K562 (cell line): ENCODE results near the gene FARP1. TPM values are rescaled to one million over a fixed set of nuclear protein-coding genes. Genes with fewer than 3 reads are reported as not detected.

ENCODE experiments used
- ARID1B ChIP-seq: fragments of 450-650 bp; IDR thresholded peaks from 2 replicates; pipeline ENCODE4 v1.6.1; 2016; ENCODE audit warnings: antibody characterized with exemption, mild to moderate bottlenecking, inconsistent platforms
- ZNF830 ChIP-seq: fragments of 250-450 bp; sonication (Bioruptor Pico); IDR thresholded peaks from 2 replicates; pipeline ENCODE4 v1.5.0; 2021; ENCODE audit warnings: mild to moderate bottlenecking
- polyA plus RNA-seq, 8 experiments: library from polyadenylated mRNA; depleted of rRNA in 4 of 8; stranded (reverse) in 5 of 8; unstranded in 3 of 8; fragments of >200 nt; fragmentation: Nextera tagmentation in 2 of 8; fragmentation: Illumina TruSeq in 1 of 8; extraction: Ambion mirVana in 2 of 8; extraction: Trizol in 1 of 8; gene quantifications; 2 replicates each; pipeline versions ENCODE4 v1.2.1 to v1.2.3, GENCODE V29; 2011 to 2014; ENCODE audit warnings: inconsistent platforms in 1 of 8, missing spikeins in 1 of 8
- total RNA-seq, 7 experiments: library from RNA; depleted of rRNA in 6 of 7; stranded (reverse); fragments of >200 nt in 6 of 7; fragmentation: Illumina TruSeq in 2 of 7; extraction: Trizol in 2 of 7; gene quantifications; 2 replicates each; pipeline versions ENCODE4 v1.2.1 to v1.2.3, GENCODE V29; 2011 to 2021; ENCODE audit warnings: low replicate concordance in 1 of 7
- TF ChIP-seq, protein P1 (sequence below): fragments of 450-650 bp; formaldehyde crosslinking; IDR thresholded peaks from 2 replicates; pipeline ENCODE4 v1.4.0; 2022; ENCODE audit warnings: mild to moderate bottlenecking, moderate library complexity
- TF ChIP-seq, protein P2 (sequence below): fragments of 450-650 bp; conservative IDR thresholded peaks from 2 replicates; pipeline ENCODE4 v1.6.1; 2016; ENCODE audit warnings: missing genetic modification characterization, low read depth, mild to moderate bottlenecking, control low read depth, missing compliant biosample characterization
- TF ChIP-seq, protein P3 (sequence below), 2 experiments: fragments of 450-650 bp in 1 of 2; sonication (generic) in 1 of 2; formaldehyde crosslinking in 1 of 2; IDR thresholded peaks; 2 replicates each; pipeline versions ENCODE4 v1.7.1 to v1.9.0; 2016 to 2022; ENCODE audit warnings: inconsistent platforms in 1 of 2, mild to moderate bottlenecking in 1 of 2, missing genetic modification reagents in 1 of 2
- TF ChIP-seq, protein P4 (sequence below): IDR thresholded peaks from 3 replicates; pipeline ENCODE4 v1.6.1; 2011; ENCODE audit warnings: borderline replicate concordance, mild to moderate bottlenecking; ENCODE audit not compliant: insufficient read length, insufficient read depth
- TF ChIP-seq, protein P5 (sequence below): fragments of 250-450 bp; sonication (Bioruptor Pico); IDR thresholded peaks from 2 replicates; pipeline ENCODE4 v1.8.0; 2021; ENCODE audit warnings: moderate library complexity, mild to moderate bottlenecking, inconsistent platforms

The FARP1 gene
- total and polyA plus RNA-seq, 9 of the 15 experiments (the other 6 are each of a cell fraction or from before 2014, with no cell fraction given) = 0.03 to 0.29 (median 0.05) TPM; not detected in 3

- TF ChIP-seq, protein P1, sequence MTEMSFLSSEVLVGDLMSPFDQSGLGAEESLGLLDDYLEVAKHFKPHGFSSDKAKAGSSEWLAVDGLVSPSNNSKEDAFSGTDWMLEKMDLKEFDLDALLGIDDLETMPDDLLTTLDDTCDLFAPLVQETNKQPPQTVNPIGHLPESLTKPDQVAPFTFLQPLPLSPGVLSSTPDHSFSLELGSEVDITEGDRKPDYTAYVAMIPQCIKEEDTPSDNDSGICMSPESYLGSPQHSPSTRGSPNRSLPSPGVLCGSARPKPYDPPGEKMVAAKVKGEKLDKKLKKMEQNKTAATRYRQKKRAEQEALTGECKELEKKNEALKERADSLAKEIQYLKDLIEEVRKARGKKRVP (CRISPR knock-in tag) = no peak
- no peak for TF ChIP-seq ARID1B
- TF ChIP-seq, protein P2, sequence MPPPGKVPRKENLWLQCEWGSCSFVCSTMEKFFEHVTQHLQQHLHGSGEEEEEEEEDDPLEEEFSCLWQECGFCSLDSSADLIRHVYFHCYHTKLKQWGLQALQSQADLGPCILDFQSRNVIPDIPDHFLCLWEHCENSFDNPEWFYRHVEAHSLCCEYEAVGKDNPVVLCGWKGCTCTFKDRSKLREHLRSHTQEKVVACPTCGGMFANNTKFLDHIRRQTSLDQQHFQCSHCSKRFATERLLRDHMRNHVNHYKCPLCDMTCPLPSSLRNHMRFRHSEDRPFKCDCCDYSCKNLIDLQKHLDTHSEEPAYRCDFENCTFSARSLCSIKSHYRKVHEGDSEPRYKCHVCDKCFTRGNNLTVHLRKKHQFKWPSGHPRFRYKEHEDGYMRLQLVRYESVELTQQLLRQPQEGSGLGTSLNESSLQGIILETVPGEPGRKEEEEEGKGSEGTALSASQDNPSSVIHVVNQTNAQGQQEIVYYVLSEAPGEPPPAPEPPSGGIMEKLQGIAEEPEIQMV (tag) = no peak
- TF ChIP-seq, protein P3, sequence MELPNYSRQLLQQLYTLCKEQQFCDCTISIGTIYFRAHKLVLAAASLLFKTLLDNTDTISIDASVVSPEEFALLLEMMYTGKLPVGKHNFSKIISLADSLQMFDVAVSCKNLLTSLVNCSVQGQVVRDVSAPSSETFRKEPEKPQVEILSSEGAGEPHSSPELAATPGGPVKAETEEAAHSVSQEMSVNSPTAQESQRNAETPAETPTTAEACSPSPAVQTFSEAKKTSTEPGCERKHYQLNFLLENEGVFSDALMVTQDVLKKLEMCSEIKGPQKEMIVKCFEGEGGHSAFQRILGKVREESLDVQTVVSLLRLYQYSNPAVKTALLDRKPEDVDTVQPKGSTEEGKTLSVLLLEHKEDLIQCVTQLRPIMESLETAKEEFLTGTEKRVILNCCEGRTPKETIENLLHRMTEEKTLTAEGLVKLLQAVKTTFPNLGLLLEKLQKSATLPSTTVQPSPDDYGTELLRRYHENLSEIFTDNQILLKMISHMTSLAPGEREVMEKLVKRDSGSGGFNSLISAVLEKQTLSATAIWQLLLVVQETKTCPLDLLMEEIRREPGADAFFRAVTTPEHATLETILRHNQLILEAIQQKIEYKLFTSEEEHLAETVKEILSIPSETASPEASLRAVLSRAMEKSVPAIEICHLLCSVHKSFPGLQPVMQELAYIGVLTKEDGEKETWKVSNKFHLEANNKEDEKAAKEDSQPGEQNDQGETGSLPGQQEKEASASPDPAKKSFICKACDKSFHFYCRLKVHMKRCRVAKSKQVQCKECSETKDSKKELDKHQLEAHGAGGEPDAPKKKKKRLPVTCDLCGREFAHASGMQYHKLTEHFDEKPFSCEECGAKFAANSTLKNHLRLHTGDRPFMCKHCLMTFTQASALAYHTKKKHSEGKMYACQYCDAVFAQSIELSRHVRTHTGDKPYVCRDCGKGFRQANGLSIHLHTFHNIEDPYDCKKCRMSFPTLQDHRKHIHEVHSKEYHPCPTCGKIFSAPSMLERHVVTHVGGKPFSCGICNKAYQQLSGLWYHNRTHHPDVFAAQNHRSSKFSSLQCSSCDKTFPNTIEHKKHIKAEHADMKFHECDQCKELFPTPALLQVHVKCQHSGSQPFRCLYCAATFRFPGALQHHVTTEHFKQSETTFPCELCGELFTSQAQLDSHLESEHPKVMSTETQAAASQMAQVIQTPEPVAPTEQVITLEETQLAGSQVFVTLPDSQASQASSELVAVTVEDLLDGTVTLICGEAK (IDR thresholded peaks at IDR 0.05) = no peak
- TF ChIP-seq, protein P3 (CRISPR knock-in tag; IDR thresholded peaks at IDR 0.05) = no peak
- TF ChIP-seq, protein P4, sequence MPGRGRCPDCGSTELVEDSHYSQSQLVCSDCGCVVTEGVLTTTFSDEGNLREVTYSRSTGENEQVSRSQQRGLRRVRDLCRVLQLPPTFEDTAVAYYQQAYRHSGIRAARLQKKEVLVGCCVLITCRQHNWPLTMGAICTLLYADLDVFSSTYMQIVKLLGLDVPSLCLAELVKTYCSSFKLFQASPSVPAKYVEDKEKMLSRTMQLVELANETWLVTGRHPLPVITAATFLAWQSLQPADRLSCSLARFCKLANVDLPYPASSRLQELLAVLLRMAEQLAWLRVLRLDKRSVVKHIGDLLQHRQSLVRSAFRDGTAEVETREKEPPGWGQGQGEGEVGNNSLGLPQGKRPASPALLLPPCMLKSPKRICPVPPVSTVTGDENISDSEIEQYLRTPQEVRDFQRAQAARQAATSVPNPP = no peak
- TF ChIP-seq ZNF830 (CRISPR knock-in tag) = no peak
- TF ChIP-seq, protein P5, sequence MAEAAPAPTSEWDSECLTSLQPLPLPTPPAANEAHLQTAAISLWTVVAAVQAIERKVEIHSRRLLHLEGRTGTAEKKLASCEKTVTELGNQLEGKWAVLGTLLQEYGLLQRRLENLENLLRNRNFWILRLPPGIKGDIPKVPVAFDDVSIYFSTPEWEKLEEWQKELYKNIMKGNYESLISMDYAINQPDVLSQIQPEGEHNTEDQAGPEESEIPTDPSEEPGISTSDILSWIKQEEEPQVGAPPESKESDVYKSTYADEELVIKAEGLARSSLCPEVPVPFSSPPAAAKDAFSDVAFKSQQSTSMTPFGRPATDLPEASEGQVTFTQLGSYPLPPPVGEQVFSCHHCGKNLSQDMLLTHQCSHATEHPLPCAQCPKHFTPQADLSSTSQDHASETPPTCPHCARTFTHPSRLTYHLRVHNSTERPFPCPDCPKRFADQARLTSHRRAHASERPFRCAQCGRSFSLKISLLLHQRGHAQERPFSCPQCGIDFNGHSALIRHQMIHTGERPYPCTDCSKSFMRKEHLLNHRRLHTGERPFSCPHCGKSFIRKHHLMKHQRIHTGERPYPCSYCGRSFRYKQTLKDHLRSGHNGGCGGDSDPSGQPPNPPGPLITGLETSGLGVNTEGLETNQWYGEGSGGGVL (CRISPR knock-in tag) = no peak
- TF ChIP-seq, all 486 proteins: peak for 0
These were observed 101.0 kb downstream of the FARP1 start (continued) for GRCh38 chr13:98243929-98244272.
